IMR-90 (cell line): ENCODE results near the gene ADGRB3. TPM values are rescaled to one million over a fixed set of nuclear protein-coding genes. Genes with fewer than 3 reads are reported as not detected.

Experiments
- ATAC-seq: fragments of 200-7000 bp; cut with Tn5 transposase; 2 replicates; pipeline ENCODE4 v1.9.1; 2020; ENCODE audit warnings: low read depth, mild to moderate bottlenecking, moderate library complexity
- BruUV-seq: library from RNA; stranded (reverse); fragments of 400-500 nt; replicated peaks from 2 replicates; lab custom pipeline; 2021; lab: Mats Ljungman, UMichigan
- CTCF ChIA-PET: fragments of 300-600 bp; formaldehyde crosslinking; extraction: SDS; loops from one replicate; lab custom pipeline; 2021; ENCODE audit warnings: antibody characterized with exemption; lab: Yijun Ruan, JAX
- POLR2A ChIA-PET: fragments of 300-600 bp; sonication (Branson Sonifier 250); formaldehyde crosslinking; loops from one replicate; lab custom pipeline; 2022; ENCODE audit warnings: antibody characterized with exemption; ENCODE audit not compliant: unreplicated experiment; lab: Charles Lee
- DNase-seq: peaks from one replicate; pipeline ENCODE4 v3.0.0; 2013
- H2AFZ ChIP-seq: replicated peaks from 2 replicates; pipeline ENCODE3; 2013; ENCODE audit warnings: low read length, mild to moderate bottlenecking; ENCODE audit not compliant: poor library complexity
- H2AK5ac ChIP-seq: 2 replicates; pipeline ENCODE4 v1.6.1; 2013; ENCODE audit warnings: low read depth, low read length, inconsistent platforms
- H2AK9ac ChIP-seq: replicated peaks from 2 replicates; pipeline ENCODE3; 2013; ENCODE audit warnings: mild to moderate bottlenecking, low read depth, low read length, moderate library complexity; ENCODE audit not compliant: poor library complexity
- H2BK120ac ChIP-seq: 2 replicates; pipeline ENCODE4 v1.6.1; 2013; ENCODE audit warnings: low read depth, low read length, inconsistent platforms
- H2BK15ac ChIP-seq: 3 replicates; pipeline ENCODE4 v1.6.1; 2013; ENCODE audit warnings: low read depth, low read length, inconsistent platforms
- H2BK20ac ChIP-seq: 2 replicates; pipeline ENCODE4 v1.6.1; 2013; ENCODE audit warnings: low read depth, mild to moderate bottlenecking, inconsistent platforms, low read length, moderate library complexity
- H2BK5ac ChIP-seq: 2 replicates; pipeline ENCODE4 v1.6.1; 2013; ENCODE audit warnings: mild to moderate bottlenecking, low read depth, low read length, inconsistent platforms; ENCODE audit not compliant: poor library complexity, severe bottlenecking
- H3K14ac ChIP-seq: replicated peaks from 2 replicates; pipeline ENCODE4 v1.6.1; 2013; ENCODE audit warnings: low read depth, low read length, inconsistent platforms
- H3K18ac ChIP-seq: 2 replicates; pipeline ENCODE4 v1.6.1; 2013; ENCODE audit warnings: low read depth, low read length, control low read depth
- H3K23ac ChIP-seq: 2 replicates; pipeline ENCODE4 v1.6.1; 2013; ENCODE audit warnings: low read depth, low read length, inconsistent platforms
- H3K27ac ChIP-seq: 2 replicates; pipeline ENCODE4 v1.5.1; 2013; ENCODE audit warnings: mild to moderate bottlenecking, control low read depth, low read length; ENCODE audit not compliant: insufficient read depth
- H3K27me3 ChIP-seq: 2 replicates; pipeline ENCODE4 v1.6.1; 2013; ENCODE audit warnings: low read length; ENCODE audit not compliant: control insufficient read depth, insufficient read depth
- H3K36me3 ChIP-seq: 2 replicates; pipeline ENCODE4 v1.6.1; 2013; ENCODE audit warnings: low read length, mixed read lengths; ENCODE audit not compliant: control insufficient read depth, insufficient read depth
- H3K4ac ChIP-seq: 2 replicates; pipeline ENCODE4 v1.6.1; 2013; ENCODE audit warnings: low read depth, low read length, inconsistent platforms
- H3K4me1 ChIP-seq: 2 replicates; pipeline ENCODE4 v1.6.1; 2013; ENCODE audit warnings: low read length, mixed read lengths; ENCODE audit not compliant: control insufficient read depth, insufficient read depth
- H3K4me2 ChIP-seq: 2 replicates; pipeline ENCODE4 v1.6.1; 2013; ENCODE audit warnings: low read depth, mild to moderate bottlenecking, control low read depth, low read length, moderate library complexity
- H3K4me3 ChIP-seq: 2 replicates; pipeline ENCODE4 v1.5.1; 2013; ENCODE audit warnings: low read depth, mild to moderate bottlenecking, control low read depth, low read length, moderate library complexity; ENCODE audit not compliant: insufficient read depth
- H3K56ac ChIP-seq: 2 replicates; pipeline ENCODE4 v1.6.1; 2013; ENCODE audit warnings: low read length, inconsistent platforms; ENCODE audit not compliant: insufficient read depth; ENCODE audit errors: extremely low read depth
- H3K79me1 ChIP-seq, 2 experiments: 2 replicates each; pipeline ENCODE4 v1.6.1; 2013; ENCODE audit warnings: low read length in 2 of 2, inconsistent platforms in 1 of 2, low read depth in 1 of 2
- H3K9ac ChIP-seq: 2 replicates; pipeline ENCODE4 v1.6.1; 2013; ENCODE audit warnings: low read depth, low read length, control low read depth
- H3K9me1 ChIP-seq: 2 replicates; pipeline ENCODE4 v1.6.1; 2013; ENCODE audit warnings: low read length, inconsistent platforms; ENCODE audit not compliant: insufficient read depth
- H3K9me3 ChIP-seq: 2 replicates; pipeline ENCODE4 v1.6.1; 2013; ENCODE audit warnings: low read length; ENCODE audit not compliant: control insufficient read depth, insufficient read depth
- H4K20me1 ChIP-seq: 2 replicates; pipeline ENCODE4 v1.6.1; 2013; ENCODE audit warnings: low read length, inconsistent platforms; ENCODE audit not compliant: insufficient read depth
- H4K5ac ChIP-seq: 2 replicates; pipeline ENCODE4 v1.6.1; 2013; ENCODE audit warnings: mild to moderate bottlenecking, low read depth, low read length, control low read depth
- H4K8ac ChIP-seq, 2 experiments: 2 replicates each; pipeline ENCODE4 v1.6.1; 2013; ENCODE audit warnings: low read depth in 2 of 2, low read length in 2 of 2, control low read depth in 1 of 2, inconsistent platforms in 1 of 2
- H4K91ac ChIP-seq: 2 replicates; pipeline ENCODE4 v1.6.1; 2013; ENCODE audit warnings: low read depth, low read length, inconsistent platforms; ENCODE audit not compliant: insufficient read depth
- FOS ChIP-seq: fragments of 150-350 bp; IDR thresholded peaks from 2 replicates; pipeline ENCODE4 v1.6.1; 2016; ENCODE audit warnings: low read depth, low read length
- NFE2L2 ChIP-seq: fragments of 150-350 bp; IDR thresholded peaks from 2 replicates; pipeline ENCODE4 v1.6.1; 2016; ENCODE audit warnings: low read depth, mild to moderate bottlenecking, low read length
- POLR2A ChIP-seq: IDR thresholded peaks from 2 replicates; pipeline ENCODE4 v1.6.1; 2012; ENCODE audit warnings: mild to moderate bottlenecking, low read depth, low read length
- RFX5 ChIP-seq: IDR thresholded peaks from 2 replicates; pipeline ENCODE4 v1.8.0; 2012; ENCODE audit warnings: low read depth, mild to moderate bottlenecking, low read length, moderate library complexity
- SMC3 ChIP-seq: fragments of 150-350 bp; IDR thresholded peaks from 2 replicates; pipeline ENCODE4 v1.6.1; 2016; ENCODE audit warnings: low read depth, mild to moderate bottlenecking, antibody characterized with exemption, low read length, moderate library complexity
- USF2 ChIP-seq: fragments of 150-350 bp; IDR thresholded peaks from 2 replicates; pipeline ENCODE4 v1.6.1; 2017; ENCODE audit warnings: mild to moderate bottlenecking, antibody characterized with exemption, low read length, low read depth
- WGBS, 2 experiments: methylation state at CpG; one replicate each; pipeline versions ENCODE4 v1.1.5 to v1.1.7; 2013; ENCODE audit warnings: missing lambda C conversion rate in 2 of 2; ENCODE audit not compliant: insufficient read length in 1 of 2; ENCODE audit errors: extremely low coverage in 2 of 2; 5-methylcytosine and 5-hydroxymethylcytosine counted together
- dilution Hi-C: fragments of 300-500 bp; cut with HindIII; formaldehyde crosslinking; loops from one replicate; pipeline ENCODE4 v1.14.3; 2018; ENCODE audit warnings: low sequenced_read_pairs; ENCODE audit not compliant: unreplicated experiment
- in situ Hi-C: fragments of 300-500 bp; cut with MboI; formaldehyde crosslinking; loops from 3 replicates; pipeline ENCODE4 v1.14.3; 2019; ENCODE audit warnings: low sequenced_read_pairs, inconsistent platforms, mixed read lengths
- intact Hi-C: fragments of 100-400 bp; cut with micrococcal nuclease; formaldehyde crosslinking; loops from 2 replicates; pipeline ENCODE4 v1.10.0; 2022
- polyA plus RNA-seq, 3 experiments: library from polyadenylated mRNA; depleted of rRNA; stranded (reverse); fragments of >200 nt; gene quantifications; 2 replicates each; pipeline ENCODE4 v1.2.3, GENCODE V29; 2012; ENCODE audit warnings: low replicate concordance in 1 of 3
- total RNA-seq: library from RNA; depleted of rRNA; stranded (reverse); fragments of >200 nt; gene quantifications from 2 replicates; pipeline ENCODE4 v1.2.3, GENCODE V29; 2012
- TF ChIP-seq, protein P1 (sequence below): fragments of 150-350 bp; IDR thresholded peaks from 2 replicates; pipeline ENCODE4 v1.6.1; 2016; ENCODE audit warnings: low read depth, mild to moderate bottlenecking, low read length, moderate library complexity, borderline replicate concordance
- TF ChIP-seq, protein P2 (sequence below): conservative IDR thresholded peaks from 2 replicates; pipeline ENCODE4 v1.5.1; 2012; ENCODE audit warnings: mild to moderate bottlenecking, low read depth, low read length, improper control_type of control experiment

Gene ADGRB3
- total and polyA plus RNA-seq, 2 of the 4 experiments (the other 2 are of a cell fraction), result not detected

DNA sequence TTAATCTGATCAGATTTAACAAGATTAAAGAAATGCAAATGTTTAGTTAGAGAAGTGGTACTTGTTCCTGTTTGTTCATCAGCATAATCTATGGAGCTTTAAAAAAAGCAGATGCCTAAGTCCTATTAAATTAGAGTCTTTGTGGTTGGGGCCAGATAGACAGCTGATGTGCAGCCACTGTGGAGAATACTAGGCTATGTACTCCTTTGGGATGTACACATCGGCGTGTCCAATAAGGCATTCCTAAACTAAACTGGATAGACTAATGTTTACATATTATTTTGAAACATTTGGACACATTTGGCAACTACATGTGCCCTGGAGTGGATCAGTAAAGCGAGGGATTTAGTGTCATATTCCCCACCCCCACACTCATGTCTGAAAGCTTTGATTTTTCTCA, 702.2 kb downstream of the ADGRB3 start:
- Histone ChIP-seq H3K36me3 (no peaks in the 10 kb centered on the region), H4K91ac (no peak overlapping the region), H4K5ac (no peak overlapping the region), H2BK20ac (no peak overlapping the region), H2AK5ac (no peak overlapping the region), H2AK9ac (no peak overlapping the region), H3K27me3 (no peaks in the 10 kb centered on the region), H3K23ac (no peak overlapping the region), H3K9me1 (no peaks in the 10 kb centered on the region), H4K20me1 (no peaks in the 10 kb centered on the region), H2BK120ac (no peak overlapping the region), H3K4ac (no peak overlapping the region), H3K4me3 (no peak overlapping the region), H3K18ac (no peak overlapping the region), H2BK5ac (no peak overlapping the region), H3K9ac (no peak overlapping the region), H3K14ac (no peak overlapping the region), H4K8ac (no peak overlapping the region), H3K56ac (no peak overlapping the region), H2AFZ (no peak overlapping the region), H3K9me3 (no peaks in the 10 kb centered on the region), H3K79me1 (no peaks in the 10 kb centered on the region), H2BK15ac (no peak overlapping the region), H3K4me1 (no peaks in the 10 kb centered on the region), H3K27ac (no peak overlapping the region), H3K4me2 (no peak overlapping the region)
- TF ChIP-seq RFX5, result no peak
- TF ChIP-seq USF2, result no peak
- TF ChIP-seq, protein P1, sequence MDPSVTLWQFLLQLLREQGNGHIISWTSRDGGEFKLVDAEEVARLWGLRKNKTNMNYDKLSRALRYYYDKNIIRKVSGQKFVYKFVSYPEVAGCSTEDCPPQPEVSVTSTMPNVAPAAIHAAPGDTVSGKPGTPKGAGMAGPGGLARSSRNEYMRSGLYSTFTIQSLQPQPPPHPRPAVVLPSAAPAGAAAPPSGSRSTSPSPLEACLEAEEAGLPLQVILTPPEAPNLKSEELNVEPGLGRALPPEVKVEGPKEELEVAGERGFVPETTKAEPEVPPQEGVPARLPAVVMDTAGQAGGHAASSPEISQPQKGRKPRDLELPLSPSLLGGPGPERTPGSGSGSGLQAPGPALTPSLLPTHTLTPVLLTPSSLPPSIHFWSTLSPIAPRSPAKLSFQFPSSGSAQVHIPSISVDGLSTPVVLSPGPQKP, result no peak
- TF ChIP-seq NFE2L2, result no peak
- TF ChIP-seq FOS, result no peak
- TF ChIP-seq SMC3, result no peak
- TF ChIP-seq, protein P2, sequence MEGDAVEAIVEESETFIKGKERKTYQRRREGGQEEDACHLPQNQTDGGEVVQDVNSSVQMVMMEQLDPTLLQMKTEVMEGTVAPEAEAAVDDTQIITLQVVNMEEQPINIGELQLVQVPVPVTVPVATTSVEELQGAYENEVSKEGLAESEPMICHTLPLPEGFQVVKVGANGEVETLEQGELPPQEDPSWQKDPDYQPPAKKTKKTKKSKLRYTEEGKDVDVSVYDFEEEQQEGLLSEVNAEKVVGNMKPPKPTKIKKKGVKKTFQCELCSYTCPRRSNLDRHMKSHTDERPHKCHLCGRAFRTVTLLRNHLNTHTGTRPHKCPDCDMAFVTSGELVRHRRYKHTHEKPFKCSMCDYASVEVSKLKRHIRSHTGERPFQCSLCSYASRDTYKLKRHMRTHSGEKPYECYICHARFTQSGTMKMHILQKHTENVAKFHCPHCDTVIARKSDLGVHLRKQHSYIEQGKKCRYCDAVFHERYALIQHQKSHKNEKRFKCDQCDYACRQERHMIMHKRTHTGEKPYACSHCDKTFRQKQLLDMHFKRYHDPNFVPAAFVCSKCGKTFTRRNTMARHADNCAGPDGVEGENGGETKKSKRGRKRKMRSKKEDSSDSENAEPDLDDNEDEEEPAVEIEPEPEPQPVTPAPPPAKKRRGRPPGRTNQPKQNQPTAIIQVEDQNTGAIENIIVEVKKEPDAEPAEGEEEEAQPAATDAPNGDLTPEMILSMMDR, result no peak
- no peak for TF ChIP-seq POLR2A
- DNase-seq, result no peak
- BruUV-seq, result no TSS peak
- dilution Hi-C loops, result no loop called here
- ATAC-seq, result no peak
- intact Hi-C loops, result no loop called here
- ChIA-PET POLR2A (no interaction called here), CTCF (no interaction called here)
- no CpG with 5 or more reads among the region's 3 CpGs for WGBS, 2 experiments
- in situ Hi-C loops, result no loop called here
